ENCODE data around the gene GHR. TPM values are rescaled to one million over a fixed set of nuclear protein-coding genes. Genes with fewer than 3 reads are reported as not detected.

Gene GHR
- total and polyA plus RNA-seq, 8 donors: 0.73 to 3.9 (median 1.3) TPM

DNA sequence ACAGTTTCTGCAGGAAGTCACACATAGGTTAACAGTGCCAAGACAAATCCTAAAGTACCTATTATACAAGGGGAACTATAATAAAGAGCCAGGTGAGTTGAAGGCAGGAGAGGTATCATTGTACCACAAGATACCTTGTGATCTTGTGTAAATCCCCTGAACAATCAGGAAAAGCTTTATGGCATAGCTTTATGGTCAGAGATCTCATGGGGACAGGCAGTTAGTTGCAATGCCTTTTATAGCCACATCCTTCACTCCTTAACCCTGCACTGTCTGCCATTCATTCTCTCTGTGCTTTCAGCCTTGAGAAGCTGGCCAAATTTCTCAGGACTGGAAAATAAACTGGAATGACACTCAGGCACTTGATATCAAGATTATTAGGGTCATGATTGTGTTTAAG lies 97.0 kb downstream of the GHR start:
- ATAC-seq (no peak), FAIRE-seq (no peak), DNase-seq (no peak)
- H3K36me3 ChIP-seq: no peaks in the 10 kb centered on the region
- peaks cover 3 to 4% (median 3%) of the 10 kb centered on the region in 3 donors for H3K4me1 ChIP-seq
- intact Hi-C loops (cut with DNase I): no loop called here
- TF ChIP-seq, protein P1, sequence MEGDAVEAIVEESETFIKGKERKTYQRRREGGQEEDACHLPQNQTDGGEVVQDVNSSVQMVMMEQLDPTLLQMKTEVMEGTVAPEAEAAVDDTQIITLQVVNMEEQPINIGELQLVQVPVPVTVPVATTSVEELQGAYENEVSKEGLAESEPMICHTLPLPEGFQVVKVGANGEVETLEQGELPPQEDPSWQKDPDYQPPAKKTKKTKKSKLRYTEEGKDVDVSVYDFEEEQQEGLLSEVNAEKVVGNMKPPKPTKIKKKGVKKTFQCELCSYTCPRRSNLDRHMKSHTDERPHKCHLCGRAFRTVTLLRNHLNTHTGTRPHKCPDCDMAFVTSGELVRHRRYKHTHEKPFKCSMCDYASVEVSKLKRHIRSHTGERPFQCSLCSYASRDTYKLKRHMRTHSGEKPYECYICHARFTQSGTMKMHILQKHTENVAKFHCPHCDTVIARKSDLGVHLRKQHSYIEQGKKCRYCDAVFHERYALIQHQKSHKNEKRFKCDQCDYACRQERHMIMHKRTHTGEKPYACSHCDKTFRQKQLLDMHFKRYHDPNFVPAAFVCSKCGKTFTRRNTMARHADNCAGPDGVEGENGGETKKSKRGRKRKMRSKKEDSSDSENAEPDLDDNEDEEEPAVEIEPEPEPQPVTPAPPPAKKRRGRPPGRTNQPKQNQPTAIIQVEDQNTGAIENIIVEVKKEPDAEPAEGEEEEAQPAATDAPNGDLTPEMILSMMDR (IDR thresholded peaks at IDR 0.05): no peak
- H3K4me3 ChIP-seq: no peak overlapping the region
- H3K27me3 ChIP-seq: no peaks in the 10 kb centered on the region
- H3K27ac ChIP-seq: no peak overlapping the region
- H3K9me3 ChIP-seq: no peaks in the 10 kb centered on the region

DNA sequence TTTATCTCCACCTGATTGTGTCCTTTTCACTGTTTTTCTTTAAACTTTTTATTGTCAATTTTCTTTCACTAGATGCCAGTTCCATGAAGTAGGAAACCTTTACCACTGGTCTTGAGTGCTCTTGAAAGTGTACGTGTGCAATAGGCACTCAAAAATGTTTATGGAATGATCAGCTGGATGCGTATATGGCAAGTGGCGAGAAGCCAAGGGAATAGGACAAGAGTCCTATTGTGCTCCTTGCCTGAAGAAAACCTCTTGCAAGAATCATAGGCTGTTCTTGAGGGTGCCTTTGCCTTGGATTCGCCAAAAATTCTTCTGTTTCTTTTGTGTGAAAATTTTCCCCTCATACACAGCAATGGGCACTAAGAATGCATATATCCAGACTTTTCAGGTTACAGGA lies 97.7 kb downstream of the GHR start:
- WGBS, 2 donors: 86 to 88% methylated on average over 4 of the region's 4 CpGs
- no peak for FAIRE-seq
- ATAC-seq: no peak

DNA sequence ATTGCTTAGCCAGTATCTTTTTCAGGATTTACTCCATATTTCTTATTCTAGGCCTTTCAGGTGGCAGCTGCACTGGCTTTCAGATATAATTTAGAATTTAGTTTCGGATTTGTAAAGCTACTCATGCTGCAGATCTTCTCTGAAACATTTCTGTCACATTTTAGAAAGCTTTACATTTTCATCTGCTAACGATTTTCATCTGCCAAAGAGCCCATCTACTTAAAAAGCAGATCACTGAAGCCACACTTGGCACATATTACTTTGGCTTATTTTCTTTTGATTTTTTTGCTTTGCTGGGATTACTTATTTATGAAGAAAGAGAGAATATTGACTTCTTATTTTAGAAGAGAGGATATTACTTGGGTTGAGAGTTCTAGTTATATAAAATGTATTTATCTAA lies 98.2 kb downstream of the GHR start:
- no peak for ATAC-seq
- WGBS, 2 donors: 67 to 83% methylated on average over 2 of the region's 2 CpGs
- Histone ChIP-seq H3K9me3 (no peaks in the 10 kb centered on the region), H3K27me3 (no peaks in the 10 kb centered on the region), H3K4me3 (no peak overlapping the region), H3K4me1 (peaks cover 0 to 3% (median 3%) of the 10 kb centered on the region in 3 donors), H3K36me3 (no peaks in the 10 kb centered on the region), H3K27ac (no peak overlapping the region)
- intact Hi-C loops (cut with DNase I): no loop called here
- DNase-seq: no peak
- TF ChIP-seq, protein P1 (IDR thresholded peaks at IDR 0.05): no peak
- FAIRE-seq: no peak

More for the DNA sequence above, 97.7 kb downstream of the GHR start:
- peaks cover 0 to 3% (median 3%) of the 10 kb centered on the region in 3 donors for H3K4me1 ChIP-seq
- no peak overlapping the region for H3K27ac ChIP-seq
- H3K27me3 ChIP-seq: no peaks in the 10 kb centered on the region
- intact Hi-C loops (cut with DNase I): no loop called here
- DNase-seq: no peak
- H3K9me3 ChIP-seq: no peaks in the 10 kb centered on the region
- no peaks in the 10 kb centered on the region for H3K36me3 ChIP-seq
- TF ChIP-seq, protein P1 (IDR thresholded peaks at IDR 0.05): no peak
- no peak overlapping the region for H3K4me3 ChIP-seq

- no peak for DNase-seq
- FAIRE-seq: no peak
- WGBS, 2 donors: 69 to 73% methylated on average over 1 of the region's 1 CpG
- H3K36me3 ChIP-seq: no peaks in the 10 kb centered on the region
- no peaks in the 10 kb centered on the region for H3K4me1 ChIP-seq
- TF ChIP-seq, protein P1 (IDR thresholded peaks at IDR 0.05): no peak
- H3K27ac ChIP-seq: no peak overlapping the region
- H3K9me3 ChIP-seq: no peaks in the 10 kb centered on the region
- intact Hi-C loops (cut with DNase I): no loop called here
- H3K27me3 ChIP-seq: no peaks in the 10 kb centered on the region
- ATAC-seq: no peak
- H3K4me3 ChIP-seq: no peak overlapping the region
Measured at GRCh38 chr5:42522783-42523182, 99.5 kb downstream of the GHR start.

GRCh38 chr5:42526179-42526578 lies 102.9 kb downstream of the GHR start:
- 79 to 88% methylated on average over 1 of the region's 1 CpG for WGBS, 2 donors
- ATAC-seq: no peak
- no peak for FAIRE-seq
- TF ChIP-seq, protein P1 (IDR thresholded peaks at IDR 0.05): no peak
- DNase-seq: no peak
- H3K27ac ChIP-seq: no peak overlapping the region
- intact Hi-C loops (cut with DNase I): no loop called here
- no peaks in the 10 kb centered on the region for H3K9me3 ChIP-seq
- H3K4me3 ChIP-seq: no peak overlapping the region
- H3K36me3 ChIP-seq: no peaks in the 10 kb centered on the region
- H3K4me1 ChIP-seq: no peaks in the 10 kb centered on the region
- H3K27me3 ChIP-seq: no peaks in the 10 kb centered on the region

All from pancreas (tissue), 10 donors.